GM12873 (cell line): ENCODE data around the gene PTPN14.

Experiments used
- CTCF ChIP-seq: IDR thresholded peaks from 2 replicates; pipeline ENCODE4 v1.5.1; 2012; ENCODE audit warnings: low read depth, mild to moderate bottlenecking, moderate library complexity, low read length, control low read depth; ENCODE audit not compliant: insufficient read depth; ENCODE audit errors: missing control alignments

Gene PTPN14

DNA sequence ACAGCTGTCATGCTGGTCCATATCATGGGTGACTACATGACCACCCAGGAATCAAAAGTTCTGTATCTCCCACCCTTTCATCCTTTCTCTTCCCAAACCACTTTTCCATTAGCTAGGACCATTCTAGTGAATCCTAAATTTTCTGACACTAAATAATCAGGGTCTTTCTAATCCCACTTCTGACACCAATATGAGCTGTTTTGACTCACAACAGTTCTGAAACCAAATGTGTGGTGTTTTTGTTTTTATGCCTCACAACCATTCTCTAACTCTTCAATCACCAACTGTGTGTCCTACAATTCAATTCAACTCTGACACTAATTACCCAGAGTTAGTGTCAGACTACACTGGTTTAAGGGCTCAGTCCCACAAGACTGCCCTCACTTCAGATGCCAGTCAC, 206.5 kb downstream of the PTPN14 start:
- TF ChIP-seq CTCF: no peak

DNA sequence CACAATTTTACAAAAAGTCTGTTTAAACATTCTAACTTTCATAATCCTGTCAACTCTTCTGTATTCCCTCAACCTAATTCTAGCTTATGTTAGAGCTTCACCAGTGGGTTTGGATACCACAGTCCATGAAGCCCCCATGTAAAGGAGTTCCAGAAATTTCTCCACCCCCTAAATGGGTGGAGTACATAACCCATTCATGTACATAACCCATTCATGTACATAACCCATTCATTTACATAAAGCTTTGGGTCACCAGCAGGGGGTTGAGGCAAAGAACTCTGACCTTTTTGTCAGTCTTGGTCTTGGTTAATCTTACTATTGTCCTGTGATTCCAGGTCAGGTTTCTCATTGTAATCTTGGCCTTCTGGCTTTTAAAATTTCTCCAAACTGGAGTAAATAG, 208.9 kb downstream of the PTPN14 start:
- TF ChIP-seq CTCF: no peak

DNA sequence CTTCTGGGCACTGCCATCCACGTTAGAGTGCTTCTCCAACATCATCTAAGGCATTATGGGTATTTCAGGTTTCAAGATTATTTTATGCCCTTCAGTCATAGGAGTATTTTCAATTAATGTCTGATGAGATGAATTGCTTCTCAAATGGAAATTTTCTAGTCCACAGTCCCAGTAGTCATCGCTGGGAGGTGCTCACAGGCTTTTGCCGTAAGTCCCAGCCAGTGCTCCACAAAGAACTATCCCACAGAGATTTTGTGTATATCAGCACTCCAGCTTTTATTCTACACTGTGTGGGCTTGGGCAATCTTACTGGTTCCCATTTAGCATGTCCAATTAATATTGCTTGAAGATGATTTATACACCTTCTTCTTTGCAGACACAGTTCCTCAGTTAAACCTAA, 209.5 kb downstream of the PTPN14 start:
- TF ChIP-seq CTCF: no peak

DNA sequence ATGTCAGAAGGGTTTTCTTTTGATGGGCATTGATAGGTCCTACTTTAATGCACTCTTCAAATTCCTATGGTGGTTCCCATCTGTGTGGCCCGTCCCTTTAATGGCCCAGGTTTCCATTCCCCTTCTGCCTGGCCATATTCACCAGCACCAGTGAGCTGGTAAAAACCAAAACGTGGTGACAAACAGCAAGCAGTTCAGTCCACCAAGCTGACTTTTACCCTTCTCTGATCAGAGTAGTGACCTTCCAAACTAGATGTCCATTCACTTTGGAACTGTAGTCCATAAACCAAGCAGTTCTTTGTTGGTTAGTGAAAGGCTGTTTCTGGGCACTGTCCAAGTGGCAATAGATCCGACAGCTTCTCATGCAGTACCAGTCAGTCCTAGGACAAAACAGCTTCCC, 209.9 kb downstream of the PTPN14 start:
- no peak for TF ChIP-seq CTCF

- TF ChIP-seq CTCF: no peak
Observed at GRCh38 chr1:214338212-214338611, 213.2 kb downstream of the PTPN14 start.

GRCh38 chr1:214337511-214337910, 213.9 kb downstream of the PTPN14 start:
- TF ChIP-seq CTCF: no peak

- TF ChIP-seq CTCF: no peak
Observed at GRCh38 chr1:214337015-214337414, 214.4 kb downstream of the PTPN14 start.
